HFFc6 (cell line): Measurements from ENCODE around the gene HSFX3. TPM values are rescaled to one million over a fixed set of nuclear protein-coding genes. Genes with fewer than 3 reads are reported as not detected.
A peak's percentile ranks its signal among the peaks of the same experiment; 100 is the strongest.
"Not testable (repeated sequence)": the region's sequence is repeated elsewhere in the genome, so short reads cannot be mapped to it uniquely, and the experiment has no call there.

ENCODE experiments used
- DNase-seq: peaks from one replicate; pipeline ENCODE4 v3.0.0-alpha.2; 2018
- H3K27ac Mint-ChIP-seq: 2 replicates; pipeline ENCODE4 v1.8.0; 2020; ENCODE audit warnings: mild to moderate bottlenecking, mixed read lengths
- H3K27me3 Mint-ChIP-seq: 2 replicates; pipeline ENCODE4 v1.8.0; 2021; ENCODE audit warnings: mild to moderate bottlenecking, moderate library complexity, mixed read lengths; ENCODE audit not compliant: insufficient read depth
- H3K36me3 Mint-ChIP-seq: 2 replicates; pipeline ENCODE4 v1.8.0; 2021; ENCODE audit warnings: low read depth, mixed read lengths
- H3K4me1 Mint-ChIP-seq: 2 replicates; pipeline ENCODE4 v1.8.0; 2020; ENCODE audit warnings: low read depth, mixed read lengths
- H3K4me3 Mint-ChIP-seq: 2 replicates; pipeline ENCODE4 v1.8.0; 2020; ENCODE audit warnings: mild to moderate bottlenecking, moderate library complexity, mixed read lengths
- H3K9me3 Mint-ChIP-seq: 2 replicates; pipeline ENCODE4 v1.8.0; 2020; ENCODE audit warnings: mild to moderate bottlenecking, mixed read lengths
- total RNA-seq, 6 experiments: library from RNA; stranded (reverse); fragmentation: NEBNext Ultra II Directional; extraction: Animal tissue kit (Norgen Biotek cat#: 25700); gene quantifications; 2 replicates in 1 of 6; 3 replicates in 5 of 6; pipeline ENCODE4 v1.2.3, GENCODE V29; 2021
- TF ChIP-seq, protein P1 (sequence below): fragments of 200-600 bp; sonication (generic); IDR thresholded peaks from 2 replicates; pipeline ENCODE4 v1.5.0; 2021; ENCODE audit warnings: antibody characterized with exemption, mild to moderate bottlenecking

Gene HSFX3
- total RNA-seq, 6 experiments from 2014 or later = not detected

DNA sequence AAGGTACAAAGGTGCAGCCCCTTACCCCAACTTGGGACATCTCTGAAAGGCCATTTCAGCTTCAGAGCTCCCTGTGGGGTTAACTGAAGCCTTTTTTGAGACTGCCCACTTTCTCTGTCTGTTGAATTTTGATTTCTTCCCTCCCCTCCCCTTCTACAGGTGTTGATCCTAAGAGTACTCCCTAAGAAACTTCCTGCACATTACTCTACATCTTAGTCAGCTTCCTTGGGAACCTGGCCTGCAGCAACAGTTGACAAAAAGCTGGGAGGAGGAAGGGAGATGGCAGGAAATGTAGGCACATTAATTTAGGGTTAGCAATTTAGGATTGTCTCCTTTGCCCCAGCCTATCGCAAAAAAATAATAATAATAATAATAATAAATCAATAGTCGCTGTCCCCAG lies 43.4 kb downstream of the HSFX3 start:
- Mint-ChIP-seq H3K9me3 (no peaks in the 10 kb centered on the region), H3K36me3 (no peaks in the 10 kb centered on the region), H3K4me3 (no peak overlapping the region), H3K4me1 (peaks cover 17% of the 10 kb centered on the region), H3K27ac (no peak overlapping the region), H3K27me3 (peaks cover 8% of the 10 kb centered on the region)
- no peak for DNase-seq
- TF ChIP-seq, protein P1, sequence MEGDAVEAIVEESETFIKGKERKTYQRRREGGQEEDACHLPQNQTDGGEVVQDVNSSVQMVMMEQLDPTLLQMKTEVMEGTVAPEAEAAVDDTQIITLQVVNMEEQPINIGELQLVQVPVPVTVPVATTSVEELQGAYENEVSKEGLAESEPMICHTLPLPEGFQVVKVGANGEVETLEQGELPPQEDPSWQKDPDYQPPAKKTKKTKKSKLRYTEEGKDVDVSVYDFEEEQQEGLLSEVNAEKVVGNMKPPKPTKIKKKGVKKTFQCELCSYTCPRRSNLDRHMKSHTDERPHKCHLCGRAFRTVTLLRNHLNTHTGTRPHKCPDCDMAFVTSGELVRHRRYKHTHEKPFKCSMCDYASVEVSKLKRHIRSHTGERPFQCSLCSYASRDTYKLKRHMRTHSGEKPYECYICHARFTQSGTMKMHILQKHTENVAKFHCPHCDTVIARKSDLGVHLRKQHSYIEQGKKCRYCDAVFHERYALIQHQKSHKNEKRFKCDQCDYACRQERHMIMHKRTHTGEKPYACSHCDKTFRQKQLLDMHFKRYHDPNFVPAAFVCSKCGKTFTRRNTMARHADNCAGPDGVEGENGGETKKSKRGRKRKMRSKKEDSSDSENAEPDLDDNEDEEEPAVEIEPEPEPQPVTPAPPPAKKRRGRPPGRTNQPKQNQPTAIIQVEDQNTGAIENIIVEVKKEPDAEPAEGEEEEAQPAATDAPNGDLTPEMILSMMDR = no peak

DNA sequence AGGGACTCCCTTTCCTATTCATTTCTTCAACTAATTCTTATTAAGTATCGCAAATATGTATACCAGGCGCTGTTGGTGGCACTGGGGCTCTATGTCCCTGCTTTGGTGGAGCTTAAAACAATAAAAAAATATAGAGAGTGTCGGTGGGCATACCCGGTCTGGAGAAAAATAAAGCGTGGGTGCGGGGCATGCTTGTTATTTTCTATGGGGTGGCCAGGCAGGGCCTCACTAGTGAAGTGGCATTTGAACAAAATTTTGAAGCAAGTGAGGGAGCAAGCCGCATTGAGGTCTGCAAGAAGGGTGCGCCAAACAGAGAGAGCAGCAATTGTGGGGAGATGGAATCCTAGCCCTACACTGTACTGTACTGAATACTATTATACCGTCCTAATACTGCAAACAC lies 44.1 kb downstream of the HSFX3 start:
- no peaks in the 10 kb centered on the region; the same call in 1 of the 2 replicates for H3K36me3 Mint-ChIP-seq
- H3K27me3 Mint-ChIP-seq = peaks cover 8% of the 10 kb centered on the region
- TF ChIP-seq, protein P1 = no peak

DNA sequence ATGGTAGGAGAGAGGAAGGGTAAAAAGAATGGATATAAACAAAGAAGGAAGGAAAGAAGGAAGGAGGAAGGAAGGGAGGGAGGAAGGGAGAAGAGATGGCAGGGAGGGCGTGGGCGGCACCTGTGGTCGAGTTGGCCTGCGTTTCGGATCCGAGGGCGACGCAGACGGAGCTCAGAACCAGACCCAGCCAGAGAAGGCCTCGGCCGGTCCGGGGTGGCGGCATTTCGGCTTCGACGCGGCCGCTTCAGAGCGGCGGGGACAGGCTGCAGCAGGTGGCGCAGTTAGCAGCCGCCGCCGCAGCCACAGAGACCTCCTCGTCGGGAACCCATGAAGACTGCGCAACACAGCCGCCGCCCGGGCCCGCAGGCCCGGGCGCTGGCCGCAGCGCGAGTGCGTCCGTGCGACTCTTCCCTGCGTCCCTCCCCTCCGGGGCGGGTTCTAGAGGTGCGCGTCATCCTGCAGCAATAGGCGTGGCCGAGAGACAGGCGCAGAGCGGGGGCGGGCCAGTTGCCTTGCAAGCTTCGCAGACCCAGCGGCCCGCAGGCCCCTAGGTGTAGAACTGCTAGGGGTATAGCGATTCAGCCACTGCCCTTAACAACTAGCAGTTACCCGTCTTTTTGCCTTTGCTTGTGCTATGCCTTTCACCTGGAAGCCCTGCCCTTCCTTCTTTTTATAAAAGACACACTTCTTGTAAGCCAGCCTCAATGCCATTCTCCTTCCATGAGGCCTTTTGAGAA lies 44.6 kb downstream of the HSFX3 start, which contains the start of gene IDS:
Gene IDS, minus strand, starts transcription at position 392 of the 737 bp plus-strand sequence. Its CDS starts 169 bp downstream, at position 223.
- peak within 1 kb of the TSS; percentile 98 for H3K27ac Mint-ChIP-seq
- DNase-seq = peak; percentile 78
- H3K36me3 Mint-ChIP-seq = no peaks in the 10 kb centered on the region; the same call in 1 of the 2 replicates
- peaks cover 7% of the 10 kb centered on the region for H3K4me1 Mint-ChIP-seq
- H3K4me3 Mint-ChIP-seq = peak within 1 kb of the TSS; percentile 95
- H3K27me3 Mint-ChIP-seq = peaks cover 6% of the 10 kb centered on the region
- TF ChIP-seq, protein P1 = peak; percentile 7; the same call in 1 of the 2 replicates
- no peaks in the 10 kb centered on the region for H3K9me3 Mint-ChIP-seq

More for the DNA sequence above, 44.1 kb downstream of the HSFX3 start:
- no peak for DNase-seq
- Mint-ChIP-seq H3K4me3 (peak overlapping the region; percentile 66; the same call in 1 of the 2 replicates), H3K27ac (peak overlapping the region; percentile 36; the same call in 1 of the 2 replicates), H3K9me3 (no peaks in the 10 kb centered on the region), H3K4me1 (peaks cover 11% of the 10 kb centered on the region)

DNA sequence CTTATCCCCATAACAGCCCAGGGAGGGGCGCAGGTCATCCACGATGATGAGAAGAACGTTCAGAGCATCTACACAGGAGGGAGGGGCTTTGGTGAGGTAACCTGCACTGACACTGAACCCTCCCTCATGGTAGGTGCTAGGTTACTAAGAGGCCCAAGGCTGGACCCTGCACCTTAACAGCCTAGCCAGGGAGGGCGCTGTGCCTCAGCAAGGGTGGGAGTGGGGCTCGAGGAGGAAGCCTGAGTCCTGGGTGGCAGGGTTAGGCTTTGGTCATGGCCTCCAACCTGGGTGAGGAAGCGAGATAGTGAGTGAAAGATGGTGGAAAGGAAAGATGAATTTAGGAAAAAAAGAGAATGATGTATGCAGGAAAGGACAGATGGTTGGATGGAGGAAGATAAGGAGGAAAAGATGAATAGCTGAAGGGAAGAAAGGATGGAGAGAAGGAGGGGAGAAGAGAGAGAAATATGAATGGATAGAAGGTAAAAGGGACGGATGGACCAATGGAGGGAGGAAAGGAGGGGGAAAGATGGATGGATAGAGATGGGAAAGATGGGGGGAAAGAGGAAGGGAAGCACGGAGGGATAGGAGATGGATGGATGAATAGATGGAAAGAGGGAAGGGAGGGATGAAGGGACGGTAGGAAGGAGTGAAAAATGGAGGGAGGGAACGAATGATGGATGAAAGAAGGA lies 45.4 kb downstream of the HSFX3 start:
- TF ChIP-seq, protein P1 = peak; percentile 64
- Mint-ChIP-seq H3K27ac (peak overlapping the region; percentile 98), H3K36me3 (no peaks in the 10 kb centered on the region; the same call in 1 of the 2 replicates), H3K9me3 (no peaks in the 10 kb centered on the region), H3K4me1 (peaks cover 7% of the 10 kb centered on the region), H3K27me3 (peaks cover 3% of the 10 kb centered on the region), H3K4me3 (peak overlapping the region; percentile 95)
- no peak for DNase-seq

DNA sequence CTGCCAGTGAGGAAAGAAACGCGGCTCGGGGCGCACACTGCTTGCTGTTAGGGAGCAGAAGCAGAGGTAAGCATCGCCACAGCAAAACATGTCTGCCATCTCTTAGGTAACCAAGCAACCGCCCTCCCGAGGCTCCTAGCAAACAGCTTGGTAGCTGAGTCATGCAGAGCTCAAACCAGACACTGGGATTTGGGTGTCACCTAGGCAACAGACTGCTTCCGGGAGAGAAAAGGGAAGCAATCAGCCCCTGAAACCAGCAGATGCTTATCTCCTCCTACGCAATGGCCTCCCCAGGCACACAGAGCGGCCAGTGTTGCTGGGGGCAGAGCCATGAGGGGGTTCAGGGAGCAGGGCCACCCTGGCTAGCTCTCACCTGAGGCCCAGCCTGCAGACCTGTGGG lies 46.3 kb downstream of the HSFX3 start:
- not testable (repeated sequence) for H3K36me3 Mint-ChIP-seq, H3K9me3 Mint-ChIP-seq, H3K4me1 Mint-ChIP-seq, H3K27me3 Mint-ChIP-seq
- Mint-ChIP-seq H3K27ac (peak overlapping the region; percentile 98), H3K4me3 (peak overlapping the region; percentile 95; the same call in 1 of the 2 replicates)
- peak; percentile 86 for DNase-seq

DNA sequence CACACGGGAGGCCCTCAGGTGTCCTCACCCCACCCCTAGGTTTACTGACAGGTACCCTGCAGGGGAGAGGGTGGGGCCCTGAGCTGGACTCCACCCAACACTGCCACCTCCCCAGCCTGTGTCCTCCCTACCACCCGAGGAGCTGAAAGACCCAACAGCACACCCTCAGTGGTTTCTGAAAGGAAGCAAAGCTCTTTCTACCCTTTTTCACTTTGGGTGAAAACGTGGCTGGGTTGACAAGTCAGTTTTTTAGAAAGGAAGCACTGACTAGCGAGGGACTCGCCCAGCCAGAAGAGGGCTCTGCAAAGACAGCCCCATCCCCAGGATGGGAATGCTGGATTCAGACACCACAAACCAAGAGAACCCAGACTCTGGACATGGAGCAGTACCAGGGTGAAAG lies 46.8 kb downstream of the HSFX3 start:
- DNase-seq, H3K36me3 Mint-ChIP-seq, H3K9me3 Mint-ChIP-seq, H3K4me3 Mint-ChIP-seq, H3K27me3 Mint-ChIP-seq: not testable (repeated sequence)
- peaks cover 12% of the 10 kb centered on the region for H3K4me1 Mint-ChIP-seq
- H3K27ac Mint-ChIP-seq = peak overlapping the region; percentile 56; the same call in 1 of the 2 replicates
